Measurements from ENCODE around the gene NEK5. TPM values are rescaled to one million over a fixed set of nuclear protein-coding genes. Genes with fewer than 3 reads are reported as not detected.

NEK5 gene
- total and polyA plus RNA-seq, 2 of the 8 experiments (the other 6 are each of a cell fraction or from before 2014, with no cell fraction given) = 0.12 to 0.35 TPM

DNA sequence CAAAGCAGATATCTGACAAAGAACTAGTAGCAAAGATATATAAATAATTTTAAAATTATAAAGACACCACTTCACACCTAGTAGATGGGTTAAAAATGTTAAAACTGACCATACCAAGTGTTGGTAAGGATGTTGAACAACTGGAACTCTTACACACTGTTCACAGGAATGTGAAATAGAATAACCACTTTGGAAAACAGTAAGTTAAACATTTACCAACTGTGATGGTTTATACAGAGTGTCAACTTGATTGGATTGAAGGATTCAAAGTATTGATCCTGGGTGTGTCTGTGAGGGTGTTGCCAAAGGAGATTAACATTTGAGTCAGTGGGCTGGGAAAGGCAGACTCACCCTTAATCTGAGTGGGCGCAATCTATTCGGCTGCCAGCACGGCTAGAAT, 85.2 kb downstream of the NEK5 start (continued):
- TF ChIP-seq ASH2L (IDR thresholded peaks at IDR 0.05; ENCODE audit: low read length) (no peak), SIN3A (conservative IDR thresholded peaks at IDR 0.05 in 1 of 2, IDR thresholded peaks at IDR 0.05 in 1 of 2; ENCODE audit: low read depth in 1 of 2, low read length in 2 of 2) (no peak), POLR2AphosphoS5 (IDR thresholded peaks at IDR 0.05; ENCODE audit: low read depth, low read length) (no peak)
- TF ChIP-seq, protein P1, sequence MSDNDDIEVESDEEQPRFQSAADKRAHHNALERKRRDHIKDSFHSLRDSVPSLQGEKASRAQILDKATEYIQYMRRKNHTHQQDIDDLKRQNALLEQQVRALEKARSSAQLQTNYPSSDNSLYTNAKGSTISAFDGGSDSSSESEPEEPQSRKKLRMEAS (IDR thresholded peaks at IDR 0.05) = no peak

Measured in H1 (cell line).